Measurements from ENCODE around the gene S100Z.

DNA sequence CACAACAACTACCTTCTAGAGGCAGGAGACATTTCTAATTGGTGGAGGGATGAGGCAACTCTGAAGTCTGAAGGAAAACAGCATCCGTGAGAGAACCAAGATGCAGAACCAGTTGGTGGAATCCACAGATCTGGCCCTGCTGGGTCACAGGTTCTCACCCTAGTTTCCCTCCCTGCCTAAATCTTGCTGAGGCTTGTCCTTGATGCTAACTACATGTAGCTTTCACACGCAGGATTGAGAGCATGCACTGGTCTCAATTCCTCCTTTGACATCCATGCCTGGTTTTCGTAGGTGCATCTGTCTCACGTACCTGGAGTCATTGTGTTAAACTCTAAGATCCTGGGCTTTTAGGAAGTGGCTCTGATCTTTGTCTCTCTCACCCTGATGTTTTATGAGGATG, 40.7 kb upstream of the S100Z start:
- TF ChIP-seq EP300 (IDR thresholded peaks at IDR 0.05) (no peak), POLR2A (IDR thresholded peaks at IDR 0.05) (no peak)

Data from stomach (tissue), 4 donors.